GM21515 (cell line): ENCODE results near the gene TXNL4B.

Experiments
- ATAC-seq: cut with Tn5 transposase; IDR thresholded peaks from one replicate; pipeline ENCODE4 v1.9.1; 2021; ENCODE audit not compliant: unreplicated experiment

Gene TXNL4B

DNA sequence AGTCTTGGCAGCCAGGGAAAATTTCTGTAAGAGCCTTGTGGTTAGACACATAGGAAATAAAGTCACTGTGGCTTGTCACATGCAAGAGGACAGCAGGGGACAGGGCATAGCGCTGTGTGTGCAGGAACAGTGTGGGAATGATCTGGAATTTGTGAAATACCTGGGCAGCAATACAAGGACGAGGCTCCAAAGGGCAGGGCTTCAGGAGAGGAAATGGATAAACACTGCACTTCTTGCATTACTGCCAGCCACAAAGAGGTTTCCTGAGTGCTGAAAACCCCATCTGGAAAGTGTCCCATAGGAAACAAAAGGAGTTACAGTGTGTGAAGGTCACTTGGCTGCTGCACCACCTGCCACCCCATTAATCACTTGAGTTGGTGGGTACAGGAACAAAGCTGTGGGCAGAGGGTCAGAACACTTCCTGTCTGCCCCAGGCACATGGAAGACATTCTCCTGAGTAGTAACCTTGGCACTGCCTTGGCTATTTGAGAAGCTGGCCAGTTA is 51.2 kb downstream of the TXNL4B start:
- ATAC-seq, result no peak

DNA sequence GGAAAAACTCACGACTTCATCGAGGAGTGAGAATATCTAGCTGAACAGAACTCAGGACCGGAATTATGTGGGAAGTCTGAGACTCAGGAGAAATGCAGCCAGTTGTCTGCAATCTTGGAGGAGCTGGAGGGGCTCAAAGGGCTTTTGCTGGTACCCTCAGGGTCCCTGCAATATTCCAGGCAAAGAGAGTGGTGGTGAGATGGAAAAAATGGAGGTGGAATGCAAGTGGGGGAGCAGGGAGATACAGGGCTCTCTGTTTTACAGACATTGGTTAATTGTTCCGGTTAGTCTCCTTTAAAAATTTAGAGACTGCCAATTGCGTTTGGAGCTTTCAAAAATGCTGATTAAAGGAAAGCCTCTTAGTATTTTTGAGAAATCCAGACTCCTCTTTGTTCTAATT is 57.3 kb downstream of the TXNL4B start:
- ATAC-seq, result no peak
